HG03060 (cell line): ENCODE results near the gene KRT83.

Experiments
- ATAC-seq: cut with Tn5 transposase; IDR thresholded peaks from one replicate; pipeline ENCODE4 v1.9.1; 2021; ENCODE audit warnings: low read depth, moderate number of reproducible peaks; ENCODE audit not compliant: unreplicated experiment

KRT83 gene

DNA sequence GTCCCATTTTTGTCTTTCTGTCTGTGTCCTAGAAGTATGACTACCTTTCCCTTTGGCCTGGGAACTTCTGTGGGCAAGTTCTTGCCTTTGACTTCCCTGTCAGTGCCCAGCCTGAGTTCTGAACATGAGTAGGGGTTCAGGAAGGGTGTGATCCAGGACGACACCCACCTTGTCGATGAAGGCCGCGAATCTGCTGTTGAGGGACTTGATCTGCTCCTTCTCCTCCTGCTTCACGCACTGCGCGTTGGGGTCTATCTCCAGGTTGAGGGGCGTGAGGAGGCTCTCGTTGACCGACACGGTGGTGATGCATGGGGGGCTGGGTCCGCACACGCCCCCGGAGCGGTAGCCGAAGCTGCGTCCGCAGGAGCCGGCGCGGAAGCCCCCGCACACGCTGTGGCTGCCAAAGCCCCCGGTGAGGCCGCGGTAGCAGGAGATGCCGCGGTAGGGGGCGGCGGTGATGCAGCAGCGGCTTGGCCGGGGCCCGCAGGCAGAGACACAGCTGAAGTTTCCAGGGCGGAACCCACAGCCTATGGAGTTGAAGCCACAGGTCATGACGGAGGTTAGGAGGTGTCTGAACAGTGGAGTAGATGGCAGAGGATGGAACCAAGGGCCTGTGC lies at the start of gene KRT83:
TSS of gene KRT83 (minus strand) at position 615 of the 617 bp plus-strand sequence. CDS start at position 552, 63 bp downstream.
- ATAC-seq: no peak

DNA sequence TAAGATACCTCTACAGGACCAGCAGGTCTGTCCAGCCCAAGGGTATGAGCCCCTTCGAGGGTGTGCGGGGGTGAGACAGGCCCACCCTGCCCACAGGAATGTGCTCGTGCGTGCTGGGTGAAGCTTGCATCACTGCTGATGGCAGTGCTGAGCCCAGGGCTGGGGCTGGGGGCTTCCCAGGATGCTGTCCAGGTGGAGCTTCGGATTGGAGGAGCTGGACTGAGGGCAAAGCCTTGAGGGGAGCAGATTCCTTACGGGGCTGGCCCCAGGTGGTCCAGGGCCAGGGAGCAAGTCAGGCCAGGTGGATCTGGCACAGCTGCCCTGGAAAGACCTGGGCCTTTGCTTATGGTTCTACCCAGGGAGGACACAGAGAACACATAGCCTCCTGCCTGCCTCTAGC lies 48.6 kb upstream of the KRT83 start:
- ATAC-seq: no peak

DNA sequence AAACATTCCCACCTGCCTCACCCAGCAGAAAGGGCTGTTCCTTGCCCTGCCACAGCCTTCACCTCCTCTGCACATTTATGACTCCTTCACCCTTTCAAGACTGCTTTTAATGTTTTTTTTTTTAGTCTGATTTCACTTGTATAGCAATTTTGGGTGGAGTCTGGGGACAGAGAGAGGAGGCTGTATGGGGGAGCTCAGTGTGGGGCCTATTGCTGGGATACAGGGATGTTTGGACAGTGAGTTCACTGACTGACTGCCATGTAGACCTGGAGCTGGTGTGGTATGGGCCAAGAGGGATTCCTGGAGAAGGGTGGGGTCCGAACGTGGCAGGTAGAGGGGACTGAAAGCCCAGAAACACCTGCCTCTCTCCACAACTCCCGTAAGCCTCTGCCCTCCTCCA lies 48.0 kb upstream of the KRT83 start:
- ATAC-seq: no peak

DNA sequence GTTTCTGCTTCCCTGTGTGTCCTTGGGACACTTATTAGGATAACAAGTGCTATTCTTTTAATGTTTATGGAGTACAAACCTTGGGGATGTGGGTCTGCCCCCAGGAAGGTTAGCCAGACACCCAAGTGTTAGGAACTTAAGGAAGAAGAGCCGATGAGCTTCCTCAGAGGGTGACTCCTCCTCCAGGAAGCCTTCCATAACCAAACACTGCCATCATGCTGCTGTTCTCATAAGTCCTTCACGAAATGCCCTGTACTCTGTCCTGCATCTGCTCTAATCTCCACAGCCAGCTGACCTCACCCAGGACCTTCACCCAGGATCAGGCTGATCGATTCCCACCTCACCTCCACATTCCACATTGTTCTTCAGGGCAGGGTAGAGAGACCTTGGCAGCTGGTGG lies 47.3 kb upstream of the KRT83 start:
- ATAC-seq: no peak

DNA sequence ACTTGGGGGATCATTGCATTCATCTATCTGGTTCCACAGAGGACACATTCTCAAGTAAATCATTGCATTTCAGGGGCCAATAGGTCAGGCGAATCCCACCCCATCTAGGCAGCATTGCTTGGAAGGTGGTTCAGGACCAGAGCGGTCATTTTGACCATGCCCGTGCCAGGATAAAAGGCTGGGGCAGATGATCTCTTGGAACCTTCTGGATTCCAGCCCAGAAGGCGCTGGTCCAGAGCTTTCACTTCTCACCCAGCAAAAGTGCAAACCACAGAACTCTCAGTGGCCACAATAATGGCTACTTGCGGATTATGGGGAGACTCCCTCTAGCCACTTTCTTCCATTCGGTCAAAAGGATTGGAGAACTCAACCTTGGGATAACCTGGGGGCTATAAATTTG lies 46.7 kb upstream of the KRT83 start:
- ATAC-seq: no peak

DNA sequence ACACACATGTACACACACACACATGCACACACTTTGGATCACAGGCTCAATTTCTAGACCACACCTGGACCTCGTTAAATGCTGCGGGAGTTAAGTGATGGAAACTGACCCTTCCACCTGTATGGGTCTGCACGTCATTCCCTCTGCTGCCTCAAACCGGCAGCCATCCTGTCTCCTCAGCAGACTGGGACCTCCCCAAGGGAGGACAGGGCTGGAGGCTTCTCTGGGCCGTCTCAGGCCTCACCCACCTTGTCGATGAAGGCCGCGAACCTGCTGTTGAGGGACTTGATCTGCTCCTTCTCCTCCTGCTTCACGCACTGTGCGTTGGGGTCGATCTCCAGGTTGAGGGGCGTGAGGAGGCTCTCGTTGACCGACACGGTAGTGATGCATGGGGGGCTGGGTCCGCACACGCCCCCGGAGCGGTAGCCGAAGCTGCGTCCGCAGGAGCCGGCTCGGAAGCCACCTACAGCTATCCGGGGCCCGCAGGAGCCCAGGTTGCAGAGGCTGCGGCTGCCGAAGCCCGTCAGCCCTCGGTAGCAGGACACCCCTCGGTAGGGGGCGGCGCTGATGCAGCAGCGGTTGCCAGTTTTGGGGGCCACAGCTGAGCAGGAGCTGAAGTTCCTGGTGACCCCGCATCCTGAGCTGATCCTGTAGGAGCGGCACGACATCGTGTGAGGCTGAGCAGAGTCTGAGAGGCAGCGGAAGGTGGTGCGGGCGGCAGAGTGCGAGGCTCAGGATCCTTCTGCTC lies 45.7 kb upstream of the KRT83 start, which contains the start of gene KRT85:
TSS of gene KRT85 (minus strand) at position 744 of the 748 bp plus-strand sequence. CDS start at position 668, 76 bp downstream.
- ATAC-seq: no peak

DNA sequence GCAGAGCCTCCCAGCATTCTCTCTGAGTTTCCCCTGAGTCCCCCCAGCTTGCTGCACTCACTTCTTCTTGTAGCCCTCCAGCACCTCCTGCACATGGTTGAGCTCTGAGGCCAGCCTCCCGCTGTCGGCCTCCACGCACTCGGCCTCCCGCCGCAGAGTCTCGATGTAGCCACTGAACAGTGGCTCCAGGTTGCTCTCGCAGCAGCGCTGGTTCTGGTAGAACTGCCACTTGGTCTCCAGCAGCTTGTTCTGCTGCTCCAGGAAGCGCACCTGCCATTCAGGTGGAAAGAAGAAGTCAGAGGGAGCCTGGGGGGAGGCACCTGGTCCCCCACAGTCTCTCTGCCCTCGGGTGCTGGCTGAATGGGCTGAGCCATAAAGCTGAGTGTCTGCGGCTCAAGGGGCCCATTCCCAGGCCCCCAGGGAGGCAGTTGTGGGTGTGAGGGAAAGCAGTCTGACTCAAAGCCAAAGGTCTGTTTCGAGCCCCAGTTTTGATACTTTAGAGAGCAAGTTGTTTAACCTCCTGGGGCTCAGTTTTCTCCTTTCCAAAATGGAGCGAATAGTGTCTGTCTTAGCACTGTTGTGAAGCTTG lies 43.8 kb upstream of the KRT83 start:
- no peak for ATAC-seq

DNA sequence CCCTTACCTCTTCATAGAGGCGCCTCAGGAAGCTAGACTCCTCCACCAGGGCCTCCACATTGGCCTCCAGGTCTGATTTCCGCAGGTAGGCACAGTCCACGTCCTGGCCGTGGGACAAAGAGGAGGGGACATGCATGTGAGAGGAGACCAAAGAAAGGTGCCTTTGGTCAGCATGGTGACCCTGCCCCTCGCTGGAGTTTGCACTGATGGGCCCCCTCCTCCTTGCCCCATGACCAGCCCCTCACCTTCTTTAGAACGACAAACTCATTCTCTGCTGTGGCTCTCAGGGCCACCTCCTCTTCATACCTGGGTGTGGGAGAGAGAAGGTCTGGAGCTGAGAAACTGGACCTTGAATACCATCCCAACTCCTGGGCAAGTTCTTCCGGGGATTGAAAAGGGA lies 42.9 kb upstream of the KRT83 start:
- no peak for ATAC-seq

DNA sequence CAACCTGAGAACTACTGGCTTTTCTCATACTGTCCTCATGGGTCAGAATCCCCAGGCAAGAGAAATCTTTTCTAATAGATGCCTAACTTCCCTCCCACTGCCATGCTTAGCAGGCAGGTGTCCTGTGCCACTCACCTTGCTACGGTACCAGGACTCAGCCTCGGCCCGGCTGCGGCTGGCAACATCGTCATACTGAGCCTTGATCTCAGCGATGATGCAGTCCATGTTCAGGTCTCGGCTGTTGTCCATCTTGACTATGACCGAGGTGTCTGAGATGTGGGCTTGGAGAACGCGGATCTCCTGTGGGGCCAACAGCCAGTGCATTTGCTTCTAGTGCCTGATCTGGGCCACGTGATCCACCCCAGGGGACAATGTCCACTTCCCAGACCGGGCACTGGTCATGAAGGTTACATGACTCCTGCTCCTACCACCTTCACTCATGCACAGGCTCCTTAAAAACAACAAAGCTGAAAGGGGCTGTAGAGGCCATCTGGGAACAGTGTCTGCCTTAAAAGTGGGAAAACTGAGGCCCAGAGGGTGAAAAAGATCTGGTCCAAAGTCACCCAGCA lies 42.0 kb upstream of the KRT83 start:
- no peak for ATAC-seq

DNA sequence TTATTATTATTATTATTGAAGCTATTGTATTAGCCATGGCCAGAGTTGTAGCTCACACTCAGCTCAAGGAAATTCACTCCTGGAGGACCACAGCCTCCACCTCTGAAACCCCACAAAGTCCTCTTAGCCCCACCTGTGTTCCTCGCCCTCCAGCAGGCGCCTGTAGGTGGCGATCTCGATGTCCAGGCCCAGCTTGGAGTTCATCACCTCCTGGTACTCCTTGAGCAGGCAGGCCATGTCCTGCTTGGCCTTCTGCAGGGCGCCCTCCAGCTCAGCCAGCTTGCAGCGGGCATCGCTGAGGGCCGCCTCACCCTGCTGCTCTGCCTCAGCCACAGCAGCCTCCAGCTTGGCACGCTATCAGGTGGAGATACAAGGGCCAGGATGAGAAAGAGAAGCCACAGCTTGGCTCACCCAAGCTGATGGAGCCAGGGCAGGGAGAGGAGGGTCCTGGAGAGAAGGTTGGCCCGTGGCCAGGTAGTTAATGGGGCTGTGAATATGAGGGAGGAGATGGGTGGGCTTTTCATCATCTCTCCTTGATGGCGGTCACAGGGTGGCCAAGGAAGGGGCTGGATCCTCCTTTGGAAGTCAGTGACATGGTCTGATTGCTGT lies 41.0 kb upstream of the KRT83 start:
- no peak for ATAC-seq

DNA sequence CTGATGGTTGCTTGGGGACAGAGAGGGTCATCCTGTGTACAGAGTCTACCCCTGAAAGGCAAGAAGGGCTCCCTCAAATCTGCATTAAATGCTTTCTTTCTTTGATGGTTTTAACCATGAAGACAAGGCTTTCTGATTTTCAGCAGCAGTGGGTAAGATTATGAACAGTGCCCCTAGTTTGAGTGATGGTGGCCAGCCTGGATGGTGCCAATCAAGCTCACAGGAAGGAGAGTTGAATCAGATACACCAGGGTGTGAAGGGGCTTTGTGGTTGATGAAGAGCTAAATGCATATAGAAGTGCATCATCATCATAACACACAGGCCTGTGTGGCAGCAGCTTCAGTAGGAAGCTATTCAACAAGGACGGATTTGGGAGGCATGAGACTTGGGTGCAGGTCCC lies 40.4 kb upstream of the KRT83 start:
- no peak for ATAC-seq

DNA sequence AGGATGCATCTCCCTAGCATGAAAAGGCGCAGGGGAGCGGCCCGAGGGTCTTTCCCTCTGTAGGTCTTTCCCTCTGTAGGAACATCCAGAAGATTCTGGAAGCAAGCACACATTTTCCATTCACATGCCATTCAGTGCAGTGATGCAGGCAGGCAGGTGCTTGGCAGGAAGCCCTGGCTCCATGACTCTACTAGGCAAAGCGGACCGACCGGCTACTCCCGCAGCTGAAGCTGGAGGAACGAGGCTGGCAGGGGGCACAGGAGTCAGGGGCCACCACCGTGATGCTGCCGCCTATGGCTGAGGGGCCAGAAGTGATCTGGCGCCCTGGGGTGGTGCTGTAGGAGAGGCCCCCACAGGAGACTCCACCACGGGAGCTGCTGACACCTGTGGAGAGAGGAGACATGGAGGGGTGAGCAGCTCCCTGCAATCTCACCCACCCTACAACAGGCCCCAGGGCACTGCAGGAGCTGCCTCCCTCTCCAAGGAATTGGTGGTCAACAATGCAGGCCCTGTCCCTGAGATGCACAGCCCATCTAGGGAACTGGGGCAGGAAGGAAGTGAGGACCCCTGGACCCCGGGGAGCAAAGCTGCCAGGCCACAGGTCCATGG lies 39.6 kb upstream of the KRT83 start:
- ATAC-seq: no peak

DNA sequence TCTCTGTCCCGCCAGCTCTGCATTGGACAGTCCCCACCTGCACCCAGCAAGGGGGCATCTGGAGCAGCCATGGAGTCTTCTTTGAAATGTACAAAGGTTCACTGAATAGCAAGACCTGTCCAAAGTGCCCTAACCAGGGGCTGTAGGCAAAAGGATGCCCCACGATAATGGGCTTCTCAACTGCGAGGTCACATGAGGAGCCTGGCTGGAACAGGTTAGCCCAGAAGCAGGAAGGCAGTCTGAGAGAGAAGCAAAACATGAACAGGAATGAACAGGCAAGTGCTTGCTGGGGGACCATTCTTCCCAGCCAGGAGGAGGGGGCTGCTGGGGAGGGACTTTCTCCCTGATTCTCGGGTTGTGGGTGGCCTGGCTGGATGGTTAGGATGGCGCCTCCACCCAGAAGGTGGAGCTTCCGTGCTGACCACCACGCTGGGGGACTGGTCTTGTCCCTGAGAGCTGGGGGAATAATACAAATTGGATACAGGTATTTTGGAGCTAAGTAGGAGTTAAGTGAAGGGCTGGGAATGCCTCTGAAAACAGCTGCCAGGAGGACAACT lies 39.0 kb upstream of the KRT83 start:
- no peak for ATAC-seq

DNA sequence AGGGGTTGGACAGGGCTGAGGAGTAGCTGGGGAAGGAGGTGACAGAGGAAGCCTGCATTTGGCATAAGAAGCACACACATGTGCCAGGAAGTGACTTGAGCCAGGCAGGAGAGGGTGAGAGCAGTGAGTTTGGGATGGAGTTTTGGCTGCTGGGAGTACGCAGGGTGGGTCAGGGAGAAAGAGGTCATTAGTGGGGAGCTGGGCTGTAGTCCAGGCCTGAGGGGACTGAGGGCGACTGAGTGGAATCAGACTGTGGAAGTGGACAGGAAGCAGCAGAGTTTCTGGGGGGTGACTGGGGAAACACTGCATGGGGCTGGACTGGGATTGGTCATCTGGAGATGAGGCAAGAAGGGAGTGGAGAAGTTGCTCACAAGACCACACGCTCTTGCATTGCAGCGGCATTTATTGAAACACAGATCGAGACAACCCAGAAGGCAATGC lies 38.4 kb upstream of the KRT83 start:
- ATAC-seq: no peak

DNA sequence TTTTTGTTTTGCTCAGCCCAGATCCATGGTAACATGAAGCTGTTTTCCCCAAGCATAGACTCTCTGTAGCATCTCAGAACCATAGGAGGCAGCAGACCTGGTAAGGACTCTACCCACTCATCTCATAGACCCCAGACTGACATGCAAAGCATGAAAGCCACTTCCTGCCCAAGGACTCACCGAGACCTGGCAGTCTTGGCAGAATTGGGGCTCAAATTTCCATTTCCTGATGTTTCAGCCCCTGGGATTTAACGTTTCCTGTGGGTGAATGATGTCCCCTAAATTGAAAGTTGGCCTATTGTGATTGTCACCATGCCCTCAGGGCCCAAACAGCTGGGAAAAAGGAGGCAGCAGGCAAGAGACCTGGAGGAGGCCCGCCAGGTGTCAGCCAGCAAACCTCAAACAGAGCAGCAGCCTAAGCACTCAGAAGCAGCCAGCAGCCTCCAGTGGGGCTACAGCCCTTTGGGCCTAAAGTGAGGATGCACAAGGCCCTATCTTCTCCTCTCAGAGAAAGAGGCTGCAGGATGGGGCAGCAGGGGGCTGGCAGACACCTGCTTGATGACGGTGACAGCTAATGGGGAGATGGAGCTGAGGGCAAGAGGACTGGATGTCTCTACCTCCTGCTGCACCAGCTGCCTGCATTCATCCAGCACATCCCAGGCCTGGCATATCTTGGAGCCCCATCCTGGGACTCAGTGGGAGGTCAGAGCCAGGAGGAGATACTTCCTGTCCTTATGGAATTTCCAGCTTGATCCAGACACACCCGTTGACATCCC lies 37.6 kb upstream of the KRT83 start:
- ATAC-seq: peak; percentile 54

DNA sequence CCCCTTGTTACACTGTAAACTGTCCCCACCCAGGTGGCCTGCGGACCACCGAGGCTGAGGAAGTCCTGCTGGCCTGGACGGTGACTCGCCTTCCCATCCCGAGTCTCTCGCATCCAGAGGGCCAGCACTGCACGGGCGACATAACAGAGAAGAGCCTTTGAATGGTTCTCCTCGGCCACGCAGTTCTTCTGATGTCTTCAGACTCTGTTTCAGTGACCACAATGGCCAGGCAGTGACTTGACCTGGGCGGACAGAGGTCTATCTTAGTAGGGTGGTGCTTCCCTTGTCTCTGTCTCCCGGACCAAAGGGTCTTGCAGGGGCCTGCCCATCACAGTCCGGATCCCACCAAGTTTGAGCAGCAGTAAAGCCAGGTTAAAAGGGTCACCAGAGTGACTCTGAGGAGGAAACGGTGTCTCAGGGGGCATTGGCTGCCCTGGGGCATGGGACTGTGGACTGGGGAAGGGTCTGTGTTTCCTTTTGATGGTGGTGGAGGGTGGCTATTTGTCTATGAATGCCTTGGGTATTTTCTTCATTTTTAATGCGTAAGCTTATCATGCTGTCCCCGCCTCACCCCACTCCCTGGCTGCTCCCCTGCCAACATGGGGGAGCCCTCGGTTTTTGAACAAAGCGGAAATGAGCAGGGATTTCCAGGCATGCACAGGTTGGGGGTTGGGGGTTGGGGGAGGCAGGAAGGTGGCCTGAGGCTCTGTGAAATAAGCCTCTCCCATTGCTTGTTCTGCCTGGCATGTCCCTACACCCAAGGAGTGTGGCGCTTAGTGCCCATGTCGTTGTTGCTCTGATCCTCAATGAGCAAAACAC lies 35.8 kb upstream of the KRT83 start:
- no peak for ATAC-seq

DNA sequence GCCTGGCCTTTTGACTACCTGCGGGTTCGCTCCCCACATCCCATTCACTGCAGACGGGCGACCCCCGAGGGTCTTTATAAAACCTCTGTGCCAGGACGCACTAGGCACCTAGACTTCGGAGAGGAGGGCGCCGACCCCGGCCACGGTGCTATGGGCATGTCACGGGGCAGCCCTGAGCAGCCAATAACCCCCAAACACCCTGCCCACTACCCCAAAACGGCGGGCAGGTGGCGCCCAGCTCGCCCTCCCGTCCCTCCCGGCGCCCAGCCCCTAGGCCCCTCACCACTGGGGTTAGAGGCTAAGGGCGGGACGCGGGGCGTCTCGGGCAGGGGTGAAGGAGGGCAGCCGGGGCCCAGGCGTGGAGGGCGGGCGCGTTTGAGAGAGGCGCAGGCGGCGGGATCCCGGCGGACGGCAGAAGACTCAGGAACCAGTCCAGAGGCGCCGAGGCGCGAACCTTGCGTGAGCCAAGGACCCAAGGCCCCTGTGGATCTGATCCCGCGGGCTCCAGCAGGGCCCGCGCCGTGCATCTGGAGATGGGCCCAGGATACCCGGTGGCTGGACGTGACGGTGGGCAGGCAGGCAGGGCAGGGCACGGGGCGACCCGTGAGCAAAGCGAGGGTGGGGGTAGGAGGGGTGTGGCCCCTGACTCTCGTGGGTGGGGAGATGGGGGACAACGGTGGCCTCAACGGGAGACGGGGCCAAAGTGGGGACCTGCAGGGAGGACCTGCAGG lies 35.0 kb upstream of the KRT83 start:
- ATAC-seq: no peak

DNA sequence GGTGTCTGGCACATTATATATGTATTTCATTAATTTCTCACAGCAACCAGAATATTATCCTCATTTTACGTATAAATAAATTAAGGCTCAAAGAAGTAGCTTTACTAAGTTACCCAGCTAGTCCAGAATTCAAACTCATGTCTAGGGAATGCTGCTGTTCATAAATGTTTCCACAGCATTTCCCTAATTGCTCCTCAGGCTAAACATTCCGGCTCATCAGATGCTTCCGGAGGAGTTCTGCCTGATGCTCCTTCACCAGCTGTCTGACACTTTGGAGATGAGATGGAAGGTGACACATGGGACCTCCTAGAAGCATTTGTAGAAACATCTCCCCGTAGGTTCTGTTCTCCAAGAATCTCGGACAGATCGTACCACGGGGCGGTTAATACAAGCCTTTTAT lies 34.0 kb upstream of the KRT83 start:
- ATAC-seq: no peak
